SH-SY5Y (cell line): ENCODE data around the gene LCE1B.

Experiments used
- GATA2 ChIP-seq: IDR thresholded peaks from 2 replicates; pipeline ENCODE4 v1.6.1; 2011; ENCODE audit warnings: mild to moderate bottlenecking, low read depth, low read length
- GATA3 ChIP-seq: IDR thresholded peaks from 2 replicates; pipeline ENCODE4 v1.6.1; 2011; ENCODE audit warnings: low read depth, mild to moderate bottlenecking, low read length, moderate library complexity

LCE1B gene

DNA sequence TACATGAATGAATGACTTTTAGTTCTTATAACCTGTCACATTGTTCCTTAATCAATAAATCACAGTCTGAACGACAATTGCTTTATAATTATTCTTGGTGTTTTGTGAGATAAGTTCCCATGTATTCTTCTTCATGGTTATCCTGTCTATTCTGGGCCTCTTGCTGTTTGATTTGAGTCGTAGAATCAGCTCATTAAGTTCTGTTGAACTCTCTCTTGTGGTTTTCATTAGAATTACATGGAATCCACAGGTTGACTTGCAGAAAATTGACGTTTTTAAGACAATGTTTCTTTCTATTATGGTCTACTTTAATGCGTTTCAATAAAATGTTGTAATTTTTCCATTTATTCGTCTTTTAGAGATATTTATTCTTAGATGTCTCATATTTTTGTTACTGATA lies 11.5 kb downstream of the LCE1B start:
- TF ChIP-seq GATA3 (no peak), GATA2 (no peak)

- TF ChIP-seq GATA2 (no peak), GATA3 (no peak)
Observed at GRCh38 chr1:152824964-152825363, 13.2 kb downstream of the LCE1B start.

DNA sequence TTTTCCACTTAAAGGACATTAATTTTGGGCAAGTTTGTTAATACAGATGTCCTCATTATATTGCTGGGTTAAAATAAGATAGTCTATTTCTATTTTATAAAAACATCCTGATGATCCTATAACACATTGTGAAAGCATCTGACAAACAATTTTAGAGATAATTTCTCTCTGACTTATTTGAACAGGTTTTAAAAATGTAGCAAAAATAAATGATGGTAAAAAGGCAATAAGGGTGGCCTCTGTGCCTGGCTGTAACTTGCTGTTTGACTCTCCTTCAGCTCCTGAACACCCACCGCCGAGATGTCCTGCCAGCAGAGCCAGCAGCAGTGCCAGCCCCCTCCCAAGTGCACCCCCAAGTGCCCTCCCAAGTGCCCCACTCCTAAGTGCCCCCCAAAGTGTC lies 15.4 kb downstream of the LCE1B start, which contains the start of gene LCE1A:
TSS of gene LCE1A (plus strand) at position 301 of the 400 bp plus-strand sequence. CDS start at position 301, 0 bp downstream.
- TF ChIP-seq GATA3 = no peak
- no peak for TF ChIP-seq GATA2

DNA sequence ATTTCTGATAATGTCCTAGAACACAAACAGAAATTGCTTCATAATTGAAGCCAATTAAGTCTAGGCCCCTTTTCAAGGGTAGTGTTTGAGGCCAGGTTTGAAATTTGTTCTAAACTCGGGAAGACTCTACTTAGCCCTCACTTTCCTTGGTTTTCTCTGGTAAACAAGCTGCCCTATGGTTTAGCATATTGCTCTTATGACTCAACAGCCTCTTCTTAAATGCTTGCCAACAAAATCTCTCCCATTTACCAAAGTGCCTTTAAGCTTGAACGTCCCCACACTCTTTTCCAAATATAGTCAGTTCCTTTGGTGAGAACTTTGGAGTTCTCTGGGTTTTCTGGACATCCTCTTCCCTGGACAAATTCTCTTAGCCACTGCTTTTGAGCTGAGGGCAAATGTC lies 25.1 kb downstream of the LCE1B start:
- TF ChIP-seq GATA3 (no peak), GATA2 (no peak)

DNA sequence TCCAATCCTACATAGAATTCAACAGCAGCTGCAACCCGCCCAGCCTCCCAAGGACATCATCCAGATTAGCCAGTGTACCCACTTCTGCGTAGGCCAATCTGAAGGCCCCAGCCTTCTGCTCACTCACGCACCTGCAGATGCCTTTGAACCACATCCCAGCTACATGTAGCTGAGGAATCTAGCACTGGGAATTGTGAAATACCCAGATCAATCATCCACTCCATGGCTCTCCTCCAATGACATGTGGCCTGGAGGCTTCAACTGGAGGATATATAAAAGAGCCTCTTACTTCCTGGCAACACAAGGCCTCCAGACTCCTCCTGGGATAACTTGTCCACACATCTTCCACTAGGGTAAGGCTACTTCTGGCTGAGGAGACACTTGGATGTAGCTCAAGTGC lies 30.8 kb downstream of the LCE1B start, which contains the start of gene LCE6A:
TSS of gene LCE6A (plus strand) at position 301 of the 400 bp plus-strand sequence. CDS start 665 bp downstream, outside the sequence.
- TF ChIP-seq GATA3 (no peak), GATA2 (no peak)

- no peak for TF ChIP-seq GATA3
- TF ChIP-seq GATA2 = no peak
Observed at GRCh38 chr1:152855661-152856060, 43.9 kb downstream of the LCE1B start.

DNA sequence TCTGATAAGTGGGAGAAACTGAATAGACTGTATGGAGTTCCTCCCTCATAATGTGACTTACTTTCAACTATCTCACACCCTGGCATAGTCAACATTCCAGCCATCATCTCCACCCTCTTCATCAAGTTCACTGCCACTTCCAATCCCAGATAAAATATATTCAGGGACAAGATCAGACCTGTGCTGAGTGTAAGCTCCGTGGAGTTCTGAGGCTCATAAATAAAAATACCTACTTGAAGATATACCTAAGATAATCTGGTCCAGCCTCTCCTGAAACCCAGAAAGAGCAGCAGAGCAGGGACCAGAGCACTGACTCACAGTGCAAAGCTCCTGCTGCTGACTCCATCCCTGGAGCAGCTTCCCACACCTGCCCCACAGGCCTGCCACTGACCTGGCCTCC lies 46.3 kb downstream of the LCE1B start:
- TF ChIP-seq GATA3 = no peak
- TF ChIP-seq GATA2 = no peak

DNA sequence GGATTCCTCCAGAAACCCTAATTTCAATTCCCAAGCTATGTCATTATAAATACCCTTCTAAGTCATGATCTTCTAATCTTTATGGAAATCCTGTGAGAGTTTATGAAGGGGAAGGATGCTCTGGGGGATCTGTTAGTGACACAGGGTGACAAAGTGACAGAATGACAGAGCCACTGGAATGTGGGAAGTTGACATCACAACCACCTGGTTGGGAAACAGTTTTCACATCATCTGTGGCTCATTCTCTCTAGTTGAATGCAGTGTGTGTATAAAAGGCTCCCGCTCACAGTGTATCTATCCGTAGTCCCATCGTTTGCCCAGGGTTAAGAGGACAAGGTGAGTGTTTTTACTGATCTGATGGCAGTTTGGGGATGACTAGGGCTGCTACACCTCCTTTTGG lies 47.9 kb downstream of the LCE1B start, which contains the start of gene LCE7A:
TSS of gene LCE7A (plus strand) at position 301 of the 400 bp plus-strand sequence. CDS start 702 bp downstream, outside the sequence.
- TF ChIP-seq GATA2 (no peak), GATA3 (no peak)

GRCh38 chr1:152860129-152860528 lies 48.4 kb downstream of the LCE1B start:
- TF ChIP-seq GATA3 = no peak
- no peak for TF ChIP-seq GATA2

DNA sequence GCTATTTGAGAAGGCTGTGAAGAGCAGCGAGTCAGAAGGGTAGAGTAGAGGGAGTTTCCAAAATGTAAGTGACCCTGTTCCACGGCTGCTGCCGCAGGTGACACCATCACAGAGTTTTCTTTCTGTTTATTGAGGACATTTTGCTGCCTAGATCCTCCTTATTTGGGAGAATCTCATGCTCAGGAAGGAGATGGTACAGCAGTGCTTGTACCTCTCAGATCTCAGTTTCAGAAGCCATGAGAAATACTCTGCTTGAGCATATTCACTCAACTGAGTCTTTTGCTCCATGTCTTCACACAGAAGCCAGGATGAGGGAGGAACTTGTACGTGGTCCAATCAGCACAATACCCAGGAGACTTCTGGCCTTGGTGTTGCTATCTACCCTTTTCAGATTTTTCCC lies 49.6 kb downstream of the LCE1B start:
- TF ChIP-seq GATA3 = no peak
- no peak for TF ChIP-seq GATA2
